Measurements from ENCODE around the gene PRR20E.

- TF ChIP-seq, protein P1, sequence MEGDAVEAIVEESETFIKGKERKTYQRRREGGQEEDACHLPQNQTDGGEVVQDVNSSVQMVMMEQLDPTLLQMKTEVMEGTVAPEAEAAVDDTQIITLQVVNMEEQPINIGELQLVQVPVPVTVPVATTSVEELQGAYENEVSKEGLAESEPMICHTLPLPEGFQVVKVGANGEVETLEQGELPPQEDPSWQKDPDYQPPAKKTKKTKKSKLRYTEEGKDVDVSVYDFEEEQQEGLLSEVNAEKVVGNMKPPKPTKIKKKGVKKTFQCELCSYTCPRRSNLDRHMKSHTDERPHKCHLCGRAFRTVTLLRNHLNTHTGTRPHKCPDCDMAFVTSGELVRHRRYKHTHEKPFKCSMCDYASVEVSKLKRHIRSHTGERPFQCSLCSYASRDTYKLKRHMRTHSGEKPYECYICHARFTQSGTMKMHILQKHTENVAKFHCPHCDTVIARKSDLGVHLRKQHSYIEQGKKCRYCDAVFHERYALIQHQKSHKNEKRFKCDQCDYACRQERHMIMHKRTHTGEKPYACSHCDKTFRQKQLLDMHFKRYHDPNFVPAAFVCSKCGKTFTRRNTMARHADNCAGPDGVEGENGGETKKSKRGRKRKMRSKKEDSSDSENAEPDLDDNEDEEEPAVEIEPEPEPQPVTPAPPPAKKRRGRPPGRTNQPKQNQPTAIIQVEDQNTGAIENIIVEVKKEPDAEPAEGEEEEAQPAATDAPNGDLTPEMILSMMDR (IDR thresholded peaks at IDR 0.05; ENCODE audit: low read length) = no peak
- no peak for TF ChIP-seq EZH2 (IDR thresholded peaks at IDR 0.05; ENCODE audit: borderline replicate concordance, low read length)
These were observed 28.0 kb upstream of the PRR20E start for GRCh38 chr13:57138988-57139387.

Measured in OCI-LY1 (cell line).